Activated CD4-positive, alpha-beta T cell treated with anti-CD3 and anti-CD28 coated beads, Interleukin-2, amount 50 U/mL, for 4 hours (primary cell): ENCODE results near the gene KIAA0513.
"Not testable (repeated sequence)": the region's sequence is repeated elsewhere in the genome, so short reads cannot be mapped to it uniquely, and the experiment has no call there.

Source experiments
- DNase-seq, 2 experiments: peaks; one replicate each; pipeline ENCODE4 v3.0.0-alpha.2; 2020

Gene KIAA0513

DNA sequence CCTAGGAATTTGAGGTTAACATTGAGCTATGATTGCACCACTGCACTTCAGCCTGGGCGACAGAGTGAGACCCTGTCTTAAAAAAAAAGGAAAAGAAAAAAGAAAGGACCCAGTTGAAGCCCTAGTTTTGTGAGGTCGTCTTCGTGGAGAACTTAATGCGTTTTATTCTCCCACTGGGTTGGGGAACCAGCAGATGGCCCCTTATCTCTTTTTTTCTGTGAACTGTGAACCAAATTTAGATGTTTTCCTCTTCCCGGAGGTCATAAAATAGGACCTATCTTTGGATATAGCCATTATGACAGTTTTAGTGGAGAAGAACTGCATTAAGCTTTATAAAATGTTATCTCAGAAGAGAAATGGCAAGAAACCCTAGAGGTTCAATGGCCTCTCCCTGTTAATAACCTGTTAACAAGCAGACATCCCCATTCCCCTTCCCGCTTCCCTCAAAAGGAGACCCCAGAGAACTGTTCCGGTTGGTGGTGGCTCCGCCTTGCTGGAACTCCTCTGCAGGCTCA lies 23.5 kb downstream of the KIAA0513 start:
- DNase-seq = no peak

DNA sequence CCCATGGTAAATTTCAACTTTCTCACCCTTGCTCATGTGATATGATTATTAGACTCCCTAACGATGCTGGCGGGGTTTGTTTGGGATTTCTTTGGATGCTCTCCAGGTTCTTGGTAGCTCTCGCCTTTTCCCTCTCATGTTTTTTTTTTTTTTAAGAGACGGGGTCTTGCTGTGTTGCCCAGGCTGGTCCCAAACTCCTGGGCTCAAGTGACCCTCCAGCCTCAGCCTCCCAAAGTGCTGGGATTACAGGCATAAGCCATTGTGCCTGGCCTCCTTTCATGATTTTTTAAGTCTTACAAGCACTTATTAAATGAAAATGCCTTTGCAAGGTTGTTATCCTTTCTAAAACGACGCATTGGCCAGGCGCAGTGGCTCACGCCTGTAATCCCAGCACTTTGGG lies 24.1 kb downstream of the KIAA0513 start:
- DNase-seq = no peak

DNA sequence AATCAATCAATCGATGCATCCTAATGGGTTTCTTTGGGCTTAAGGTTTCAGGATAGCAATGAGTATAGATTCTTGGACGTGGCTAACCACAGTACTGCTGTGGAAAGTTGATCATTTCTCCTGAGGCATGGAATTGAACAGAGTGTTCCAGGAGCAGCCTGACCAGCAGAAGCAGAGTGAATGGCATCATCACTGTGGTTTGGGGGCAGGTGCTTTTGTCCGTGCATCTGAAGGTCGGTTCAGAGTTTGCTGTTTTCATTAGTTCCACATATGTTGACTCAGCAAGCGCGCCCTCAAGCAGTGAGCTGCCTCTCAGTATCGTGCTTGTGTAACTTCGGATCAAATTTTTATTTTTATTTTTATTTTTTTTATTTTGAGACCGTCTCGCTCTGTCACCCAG lies 24.9 kb downstream of the KIAA0513 start:
- no peak for DNase-seq

DNA sequence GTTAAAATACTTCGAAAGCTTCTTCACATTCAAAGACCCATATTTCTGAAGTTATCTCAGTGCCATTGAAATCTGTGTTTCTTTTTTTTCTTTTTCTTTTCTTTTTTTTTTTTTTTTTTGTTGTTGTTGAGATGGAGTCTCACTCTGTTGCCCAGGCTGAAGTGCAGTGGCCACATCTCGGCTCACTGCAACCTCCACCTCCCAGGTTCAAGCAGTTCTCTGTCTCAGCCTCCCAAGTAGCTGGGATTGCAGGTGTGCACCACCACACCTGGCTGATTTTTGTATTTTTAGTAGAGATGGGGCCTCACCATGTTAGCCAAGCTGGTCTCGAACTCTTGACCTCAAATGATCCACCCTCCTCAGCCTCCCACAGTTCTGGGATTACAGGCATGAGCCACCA lies 26.7 kb downstream of the KIAA0513 start:
- not testable (repeated sequence) for DNase-seq

DNA sequence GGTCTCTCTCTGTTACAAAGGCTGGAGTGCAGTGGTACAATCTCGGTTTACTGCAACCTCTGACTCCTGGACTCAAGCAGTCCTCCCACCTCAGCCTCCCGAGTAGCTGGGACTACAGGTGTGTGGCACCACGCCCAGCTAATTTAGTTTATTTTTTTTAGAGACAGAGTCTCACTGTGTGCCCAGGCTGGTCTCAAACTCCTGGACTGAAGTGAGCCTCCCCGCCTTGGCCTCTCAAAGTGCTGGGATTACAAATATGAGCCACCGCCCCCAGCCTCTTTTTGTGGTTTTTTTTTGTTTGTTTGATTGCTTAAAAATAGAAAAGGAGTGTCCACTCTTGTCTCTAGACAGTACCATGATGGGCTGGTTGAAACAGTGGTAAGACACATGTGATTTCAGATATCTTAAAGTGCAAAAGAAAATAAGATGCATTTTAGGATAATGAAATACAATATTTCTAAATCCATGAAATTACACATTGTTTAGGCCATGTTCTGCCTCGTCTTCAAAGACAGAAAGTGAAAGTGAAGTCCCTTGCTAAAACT lies 27.4 kb downstream of the KIAA0513 start:
- no peak for DNase-seq

DNA sequence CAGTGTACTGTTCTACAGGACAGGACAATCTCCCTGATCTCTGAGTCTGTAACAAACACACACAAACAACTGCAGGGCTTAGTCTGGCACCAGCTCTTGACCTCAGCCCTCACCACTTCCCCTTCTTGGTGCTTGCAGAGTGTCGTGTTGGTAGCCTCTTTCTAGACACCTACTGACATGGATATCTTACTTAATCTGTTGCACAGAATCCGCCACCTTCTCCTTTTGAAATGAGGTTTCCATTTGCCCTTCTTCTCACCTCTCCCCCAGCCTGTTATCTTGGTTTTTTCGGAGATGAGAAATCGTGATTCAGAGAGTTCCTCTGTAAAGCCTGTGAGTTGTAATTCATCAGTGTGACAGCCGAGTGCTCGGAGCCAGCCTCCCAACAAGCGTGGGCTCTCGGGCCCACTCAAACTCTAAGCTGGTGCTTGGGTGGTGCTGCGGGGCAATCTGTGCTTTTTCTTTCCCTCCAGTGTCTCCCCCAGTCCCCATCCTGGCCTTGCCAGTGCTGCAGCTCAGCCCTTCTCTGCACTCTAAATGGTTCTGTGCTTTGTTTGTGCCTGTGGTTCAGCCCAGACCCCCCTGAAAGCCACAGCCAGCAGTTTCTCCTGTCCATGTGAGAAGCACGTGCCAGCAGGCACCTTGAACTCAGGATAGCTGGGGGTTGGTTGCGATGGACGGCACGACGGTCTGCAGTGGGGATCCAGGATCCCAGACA lies 28.1 kb downstream of the KIAA0513 start:
- peak; percentile 39 to 46 for DNase-seq

DNA sequence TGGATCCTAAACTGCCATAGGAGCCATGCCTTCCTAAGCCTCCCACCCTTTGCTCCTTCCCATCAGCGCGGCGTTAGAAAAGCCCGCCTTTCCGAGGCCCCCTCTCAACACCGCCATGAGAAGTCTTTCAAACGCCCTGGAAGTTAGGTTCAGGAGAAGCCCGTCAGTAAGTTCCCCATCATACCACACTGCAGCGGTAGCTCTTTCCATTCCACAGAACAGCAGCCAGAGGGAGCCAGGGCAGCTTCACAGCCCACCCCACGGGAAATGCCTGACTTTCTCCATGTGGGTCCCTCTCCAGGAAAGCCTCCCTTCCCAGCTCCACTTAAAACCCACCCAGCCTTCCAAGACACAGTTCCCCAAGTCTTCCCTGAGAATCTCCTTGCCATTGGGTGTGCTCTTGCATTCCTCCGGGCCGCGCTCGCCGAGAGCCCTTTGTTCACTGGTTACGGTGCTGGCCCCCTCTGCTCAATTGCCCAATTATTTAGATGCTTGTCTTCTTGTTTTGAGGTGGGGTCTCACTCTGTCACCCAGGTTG lies 28.7 kb downstream of the KIAA0513 start:
- no peak for DNase-seq

DNA sequence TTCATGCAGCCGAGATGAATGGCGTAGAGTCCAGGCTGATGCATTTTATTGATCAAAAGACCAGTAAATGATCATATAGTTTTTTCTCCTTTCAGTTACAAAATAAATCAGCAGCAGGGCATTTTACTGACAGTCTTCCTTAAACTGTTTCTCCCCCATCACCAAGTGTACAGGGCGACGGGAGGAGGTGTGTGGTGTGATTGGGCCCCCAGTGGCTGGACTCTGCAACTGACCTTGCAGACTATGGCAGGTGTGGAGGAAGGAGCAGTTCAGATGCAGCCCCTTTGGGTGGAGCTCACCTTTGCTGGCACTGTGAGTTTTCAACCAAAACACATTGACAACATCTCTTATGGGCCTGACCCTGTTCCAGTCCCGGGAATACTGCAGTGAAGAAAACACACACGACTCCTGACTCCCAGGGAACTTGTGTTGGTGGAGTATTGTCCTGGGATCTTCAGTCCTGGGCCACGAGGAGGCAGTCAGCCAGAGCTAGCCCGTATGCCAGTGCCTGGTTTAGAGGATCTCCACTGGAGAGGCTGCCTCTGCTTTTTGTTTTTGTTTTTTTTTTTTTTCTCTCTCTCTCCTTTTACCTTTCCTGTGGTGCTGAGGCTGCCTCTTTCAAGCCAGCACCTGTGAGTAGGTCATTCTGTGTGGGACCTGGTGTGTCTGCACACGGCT lies 29.8 kb downstream of the KIAA0513 start:
- no peak for DNase-seq

DNA sequence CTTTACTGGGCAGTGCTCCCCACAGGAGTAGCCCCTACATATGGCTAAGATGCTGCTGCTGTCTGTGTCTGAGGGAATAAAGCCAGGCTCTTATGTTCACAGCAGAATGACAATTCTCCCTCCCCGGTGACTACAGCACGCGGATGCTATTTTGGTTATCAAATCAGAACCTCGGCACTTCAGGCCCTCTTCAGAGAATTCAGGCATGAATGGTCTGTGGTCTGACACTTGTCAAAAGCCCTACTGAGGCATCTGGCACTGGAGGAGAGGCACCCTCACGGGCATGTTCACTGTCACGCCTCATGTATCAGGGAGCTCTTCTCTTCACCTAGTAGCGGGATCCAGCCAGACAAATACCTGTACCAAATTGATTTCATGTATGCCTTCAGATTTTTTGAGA lies 30.4 kb downstream of the KIAA0513 start:
- DNase-seq = no peak

DNA sequence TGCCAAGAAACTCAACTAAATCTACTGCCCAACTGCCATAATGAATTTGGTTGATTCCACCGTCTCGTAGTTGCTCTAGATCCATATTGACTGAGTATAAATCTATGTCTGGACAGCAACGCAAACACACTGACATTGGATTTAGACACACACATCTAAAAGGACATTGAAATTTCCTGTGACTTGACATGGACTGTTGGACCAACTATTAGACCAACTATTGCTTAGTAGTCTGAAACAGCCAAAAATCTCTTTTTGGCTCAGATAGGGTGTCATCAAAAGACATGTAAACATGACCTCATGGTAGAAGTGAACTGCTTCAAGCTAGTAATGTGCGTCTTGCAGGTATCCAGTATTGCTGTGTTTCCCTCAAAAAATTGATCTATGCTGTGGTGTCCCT lies 31.3 kb downstream of the KIAA0513 start:
- DNase-seq = no peak

DNA sequence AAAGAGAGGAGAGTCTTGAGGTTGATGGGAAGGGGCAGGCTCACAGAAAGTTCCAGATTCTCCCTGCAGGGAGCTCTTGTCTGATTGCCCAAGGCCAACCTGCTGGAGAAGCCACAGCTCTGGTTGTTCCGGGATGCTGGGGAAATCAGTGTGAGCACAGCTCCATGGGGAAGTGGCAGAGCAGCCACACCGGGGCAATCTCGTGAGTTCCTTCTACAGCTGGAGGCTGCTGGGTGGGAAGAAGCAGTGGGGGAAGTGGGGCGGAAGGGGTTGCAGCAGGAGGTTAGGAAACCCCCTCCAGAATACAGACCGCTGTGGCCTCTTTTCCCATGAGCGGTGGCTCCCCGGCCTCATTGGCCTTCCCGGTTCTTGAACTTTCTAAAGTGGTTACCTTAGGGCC lies 34.0 kb downstream of the KIAA0513 start:
- DNase-seq = no peak

DNA sequence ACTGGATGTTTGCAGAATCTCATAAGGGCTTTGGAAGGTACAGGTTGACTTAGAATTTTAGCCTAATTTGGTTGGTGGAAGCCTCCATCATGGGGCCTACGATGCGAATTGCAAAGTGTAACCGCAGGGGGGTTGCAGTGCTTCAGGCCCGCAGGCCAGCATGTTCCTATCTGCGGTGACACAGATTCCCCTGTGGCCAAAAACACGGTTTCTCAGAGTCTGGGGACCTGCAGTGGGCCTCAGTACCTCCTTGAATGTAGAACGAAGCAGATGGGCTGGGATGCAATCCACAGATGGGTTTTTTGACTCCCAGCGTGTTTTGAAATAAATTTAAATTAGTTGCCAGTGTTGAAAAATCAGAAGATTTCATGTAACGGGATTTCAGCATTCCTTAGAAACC lies 34.7 kb downstream of the KIAA0513 start:
- no peak for DNase-seq

DNA sequence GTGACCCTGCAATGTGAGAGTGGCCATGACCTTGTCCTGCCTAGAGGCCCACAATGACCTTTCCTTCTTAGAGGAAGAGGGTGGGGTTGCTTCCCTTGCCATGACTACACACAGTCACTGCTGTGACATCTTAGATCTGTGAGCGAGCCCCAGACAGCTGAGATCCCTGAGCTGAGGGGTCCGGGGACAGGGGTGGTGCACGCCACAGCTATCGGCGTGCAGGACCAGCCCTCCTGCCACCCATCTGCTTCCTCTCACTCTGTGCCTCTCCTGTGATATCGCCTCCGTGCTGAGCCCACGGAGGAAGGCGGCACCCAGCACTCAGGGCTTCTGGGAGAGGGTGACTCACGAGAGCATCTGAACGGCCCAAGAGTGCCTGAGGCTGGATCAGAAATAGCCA lies 35.2 kb downstream of the KIAA0513 start:
- DNase-seq = no peak

DNA sequence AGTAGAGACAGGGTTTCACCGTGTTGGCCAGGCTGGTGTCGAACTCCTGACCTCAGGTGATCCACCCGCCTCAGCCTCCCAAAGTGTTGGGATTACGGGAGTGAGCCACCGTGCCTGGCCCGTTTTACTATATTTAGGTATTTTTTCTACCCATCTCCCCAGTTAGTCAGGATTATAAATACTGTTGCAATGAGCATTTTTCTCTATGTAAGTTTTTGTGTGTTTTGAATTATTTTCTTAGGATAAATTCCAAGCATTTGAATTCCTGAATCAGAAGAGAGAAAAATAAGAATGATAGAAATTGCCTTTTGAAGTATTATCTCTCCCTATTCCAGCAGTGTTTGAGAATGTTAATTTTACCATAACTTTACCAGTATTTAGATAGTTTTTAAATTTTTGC lies 36.6 kb downstream of the KIAA0513 start:
- DNase-seq = no peak

DNA sequence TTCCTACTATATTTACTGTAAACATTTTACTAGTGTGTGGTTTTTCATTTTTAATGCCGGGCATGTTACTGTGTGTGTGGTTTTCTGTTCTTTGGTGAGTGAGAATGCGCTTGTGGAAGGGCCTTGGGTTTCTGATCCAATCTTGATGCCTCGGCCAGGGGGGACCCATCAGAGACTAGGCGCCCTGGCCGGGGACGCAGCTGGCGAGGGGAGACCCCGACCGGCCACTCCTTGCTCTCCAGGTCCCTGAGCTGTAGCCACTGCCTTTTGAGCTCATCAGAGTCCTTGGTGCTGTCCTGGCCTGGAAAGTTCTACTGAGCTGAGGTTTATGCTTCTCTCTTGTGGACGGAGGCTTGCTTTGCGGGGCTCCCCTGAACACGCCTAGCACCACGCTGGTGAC lies 37.5 kb downstream of the KIAA0513 start:
- DNase-seq = no peak

DNA sequence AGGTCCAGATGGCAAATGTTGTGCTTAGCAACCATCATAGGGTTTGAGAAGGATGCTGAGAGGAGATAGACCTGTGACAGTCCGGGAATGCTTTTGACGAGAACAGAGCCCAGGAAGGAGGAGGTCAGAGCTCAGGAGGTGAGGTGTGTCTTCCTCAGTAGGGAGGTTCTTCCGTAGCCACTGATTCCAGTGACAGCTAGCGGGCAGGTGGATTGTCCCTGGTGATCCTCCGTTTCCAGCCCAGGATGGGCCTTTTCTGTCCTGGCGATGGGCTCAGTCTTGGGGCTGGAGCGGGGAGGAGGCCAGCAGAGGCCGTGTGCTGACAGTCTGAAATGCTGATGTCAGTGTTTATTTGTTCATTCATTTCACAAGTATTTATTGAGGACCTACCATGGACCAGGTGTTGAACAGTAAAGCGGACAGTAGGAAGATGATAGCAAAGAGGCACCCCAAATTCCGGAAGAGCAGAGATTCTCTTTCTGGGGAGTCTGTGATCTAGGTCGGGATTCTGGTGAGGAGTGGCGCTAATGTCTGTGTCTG lies 38.8 kb downstream of the KIAA0513 start:
- DNase-seq = no peak

DNA sequence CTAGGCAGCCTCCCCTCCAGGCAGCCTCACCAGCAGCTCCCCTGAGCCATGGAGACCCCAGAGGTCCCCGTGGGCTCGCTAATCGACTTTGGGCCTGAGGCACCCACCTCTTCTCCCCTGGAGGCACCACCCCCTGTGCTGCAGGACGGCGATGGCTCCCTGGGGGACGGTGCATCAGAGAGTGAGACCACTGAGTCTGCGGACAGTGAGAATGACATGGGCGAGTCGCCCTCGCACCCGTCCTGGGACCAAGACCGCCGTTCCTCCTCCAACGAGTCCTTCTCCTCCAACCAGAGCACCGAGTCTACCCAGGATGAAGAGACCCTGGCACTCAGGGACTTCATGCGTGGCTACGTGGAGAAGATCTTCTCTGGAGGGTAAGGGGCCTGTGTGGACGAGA lies 39.4 kb downstream of the KIAA0513 start:
- no peak for DNase-seq

DNA sequence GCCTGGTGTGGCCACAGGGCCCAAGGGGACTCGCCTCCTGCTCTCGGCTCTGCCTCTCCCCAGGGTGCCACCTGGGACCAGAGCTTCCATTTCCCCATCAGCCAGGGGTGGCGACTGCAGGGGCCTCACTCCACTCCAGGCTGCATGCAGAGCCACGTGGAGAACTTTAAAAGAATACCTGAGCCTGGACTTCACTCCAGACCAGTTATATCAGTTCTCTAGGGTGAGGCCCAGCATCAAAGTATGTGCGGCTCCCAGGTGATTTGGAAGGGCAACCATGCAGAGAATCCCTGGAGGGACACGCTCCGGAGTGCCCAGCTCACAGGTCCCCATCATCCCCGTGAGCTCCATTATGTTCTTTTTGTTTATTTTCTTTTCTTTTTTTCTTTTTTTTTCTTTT lies 39.8 kb downstream of the KIAA0513 start:
- no peak for DNase-seq

DNA sequence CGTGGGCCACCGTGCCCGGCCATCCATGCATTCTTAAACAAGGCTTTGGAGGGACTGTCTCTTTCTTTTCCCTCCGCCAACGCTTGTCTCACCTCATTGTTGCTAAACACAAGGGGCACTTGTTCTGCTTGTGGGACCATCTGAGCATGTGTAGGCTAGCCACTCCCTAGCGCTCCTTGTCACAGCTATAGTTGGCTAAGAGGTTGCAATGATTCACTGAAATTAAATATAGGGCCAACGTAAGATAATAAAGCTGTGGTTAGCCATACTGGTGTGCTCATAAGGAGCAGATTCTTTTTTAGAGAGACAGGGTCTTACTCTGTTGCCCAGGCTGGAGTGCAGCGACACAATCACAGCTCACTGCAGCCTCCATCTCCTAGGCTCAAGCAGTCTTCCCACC lies 41.2 kb downstream of the KIAA0513 start:
- no peak for DNase-seq

DNA sequence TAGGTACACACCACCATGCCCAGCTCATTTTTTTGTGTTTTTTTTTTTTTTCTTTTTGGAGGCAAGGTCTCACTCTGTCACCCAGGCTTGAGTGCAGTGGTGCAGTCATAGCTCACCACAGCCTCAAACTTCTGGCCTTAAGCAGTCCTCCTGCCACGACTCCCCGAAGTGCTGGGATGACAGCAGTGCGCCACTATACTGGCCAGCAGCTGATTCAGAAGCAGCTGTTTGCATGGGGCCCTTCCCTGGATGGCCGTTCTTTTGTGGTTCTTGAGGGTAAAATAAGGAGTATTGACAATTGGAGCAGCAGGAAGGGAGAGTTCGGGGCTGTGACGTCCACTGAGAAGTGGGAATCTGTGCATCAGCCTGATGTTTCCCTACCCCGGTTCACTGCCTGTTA lies 41.6 kb downstream of the KIAA0513 start:
- no peak for DNase-seq

DNA sequence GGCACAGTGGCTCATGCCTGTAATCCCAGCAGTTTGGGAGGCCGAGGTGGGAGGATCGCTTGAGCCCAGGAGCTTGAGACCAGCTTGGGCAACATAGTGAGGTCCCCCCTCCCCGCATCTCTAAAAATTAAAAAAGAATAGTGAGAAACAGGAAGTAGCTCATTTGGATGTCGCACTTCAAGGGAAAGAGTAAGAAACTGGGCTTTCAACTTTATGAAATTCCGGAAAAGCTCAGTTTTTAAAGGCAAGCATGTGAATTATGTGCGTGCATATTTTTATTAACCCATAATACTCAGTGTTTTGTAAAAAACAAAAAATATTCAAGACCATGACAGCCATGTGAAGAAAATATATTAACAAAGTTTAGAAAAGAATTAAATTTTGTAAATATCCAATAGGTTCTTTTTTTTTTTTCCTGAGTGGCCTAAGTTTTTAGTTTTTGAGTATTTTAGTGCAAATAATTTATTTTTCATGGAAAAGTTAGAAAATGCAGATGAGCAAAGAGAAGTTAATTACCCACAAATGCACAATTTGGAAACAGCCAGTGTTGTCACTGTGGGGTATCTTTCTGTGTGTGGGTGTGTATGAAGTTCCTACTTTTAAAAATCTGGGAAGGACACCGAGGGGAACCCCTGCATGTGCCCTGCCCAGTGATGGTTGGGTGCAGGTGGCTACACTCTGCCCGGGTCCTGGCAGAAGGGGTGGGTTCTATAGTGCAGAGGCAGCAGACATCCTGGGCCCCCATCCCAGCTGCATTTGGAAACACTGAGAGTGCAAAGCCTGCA lies 44.7 kb downstream of the KIAA0513 start:
- no peak for DNase-seq

DNA sequence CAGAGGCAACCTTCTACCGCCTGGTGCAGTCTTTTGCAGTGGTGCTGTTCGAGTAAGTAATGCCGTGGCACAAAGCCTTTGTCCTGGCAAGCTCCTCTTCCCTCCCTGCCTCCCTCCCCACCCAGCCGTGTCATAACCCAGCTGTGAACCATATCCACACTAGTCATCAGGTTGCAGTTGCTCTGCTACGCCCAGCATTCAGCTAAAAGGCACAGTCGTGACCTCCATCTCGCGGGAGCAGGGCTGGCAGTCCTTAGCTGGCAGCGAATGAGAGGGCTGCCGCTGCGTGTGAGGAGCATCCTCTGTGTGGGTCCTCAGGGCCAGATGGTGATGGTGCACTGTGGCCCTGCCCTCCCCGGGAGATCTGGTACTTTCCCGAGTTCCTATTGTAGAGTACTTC lies 45.4 kb downstream of the KIAA0513 start:
- no peak for DNase-seq
